HG03025 (cell line): ENCODE results near the gene EFCAB5.
"Not testable (repeated sequence)": the region's sequence is repeated elsewhere in the genome, so short reads cannot be mapped to it uniquely, and the experiment has no call there.

Experiments used
- ATAC-seq: cut with Tn5 transposase; IDR thresholded peaks from one replicate; pipeline ENCODE4 v1.9.1; 2021; ENCODE audit warnings: mild to moderate bottlenecking, moderate library complexity; ENCODE audit not compliant: unreplicated experiment, low FRiP score

EFCAB5 gene

GRCh38 chr17:30147860-30148259 is 206.4 kb downstream of the EFCAB5 start:
- ATAC-seq = not testable (repeated sequence)

GRCh38 chr17:30148376-30148775 is 206.9 kb downstream of the EFCAB5 start:
- ATAC-seq = no peak

DNA sequence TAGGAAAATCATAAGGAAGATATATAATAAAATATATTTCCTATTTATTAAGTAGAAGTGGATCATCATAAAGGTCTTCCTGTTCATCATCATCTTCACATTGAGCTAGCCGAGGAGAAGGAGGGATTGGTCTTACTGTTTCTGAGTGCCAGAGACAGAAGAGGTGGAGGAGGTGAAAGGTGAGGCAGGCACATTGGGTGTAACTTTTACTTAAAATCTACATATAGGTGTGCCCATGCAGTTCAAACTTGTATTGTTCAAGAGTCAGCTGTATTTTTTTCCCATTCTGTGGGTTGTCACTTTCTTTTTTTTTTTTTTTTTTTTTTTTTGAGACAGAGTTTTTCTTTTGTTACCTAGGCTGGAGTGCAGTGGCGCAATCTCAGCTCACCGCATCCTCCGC is 210.0 kb downstream of the EFCAB5 start:
- ATAC-seq = no peak

DNA sequence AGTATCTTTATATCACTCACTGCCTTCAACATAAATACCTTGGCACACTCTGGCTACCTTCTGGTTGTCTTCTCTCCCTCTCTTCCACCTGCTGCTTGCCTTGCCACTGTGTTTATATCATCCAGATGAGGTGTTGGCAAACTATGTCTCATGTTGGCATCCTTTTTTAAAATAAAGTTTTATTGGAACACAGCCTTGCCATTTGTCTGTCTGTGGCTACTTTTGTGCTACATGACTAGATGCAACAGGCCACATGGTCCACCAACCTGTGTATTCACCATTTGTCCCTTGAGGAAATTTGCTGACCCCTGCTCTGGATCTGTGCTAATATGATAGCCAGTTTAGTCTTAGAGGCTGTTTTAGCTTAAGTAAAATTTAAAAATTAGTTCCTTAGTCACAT is 212.0 kb downstream of the EFCAB5 start:
- ATAC-seq = no peak

GRCh38 chr17:30155389-30155788 is 214.0 kb downstream of the EFCAB5 start:
- no peak for ATAC-seq
